Astrocyte (in vitro differentiated cells and primary cell): ENCODE data around the gene LGALS3BP. TPM values are rescaled to one million over a fixed set of nuclear protein-coding genes. Genes with fewer than 3 reads are reported as not detected.

Experiments used
- DNase-seq: peaks from one replicate; pipeline ENCODE4 v3.0.0-alpha.2; 2010; ENCODE audit warnings: low read depth
- FAIRE-seq: peaks from 2 replicates; lab custom pipeline; 2011; peaks lifted over from hg19 to GRCh38; lab: Jason Lieb, UNC
- H2AFZ ChIP-seq: 2 replicates; pipeline ENCODE4 v1.6.0; 2012; ENCODE audit warnings: low read depth, low read length, inconsistent platforms
- H3K27ac ChIP-seq: 2 replicates; pipeline ENCODE4 v1.5.1; 2011; ENCODE audit warnings: low read depth, low read length, inconsistent platforms
- H3K27me3 ChIP-seq: 2 replicates; pipeline ENCODE4 v1.6.0; 2011; ENCODE audit warnings: low read length, inconsistent platforms; ENCODE audit not compliant: insufficient read depth
- H3K36me3 ChIP-seq: 2 replicates; pipeline ENCODE4 v1.5.1; 2011; ENCODE audit warnings: low read length, inconsistent platforms; ENCODE audit not compliant: insufficient read depth
- H3K4me1 ChIP-seq: 2 replicates; pipeline ENCODE4 v1.5.1; 2011; ENCODE audit warnings: low read length, inconsistent platforms; ENCODE audit not compliant: insufficient read depth
- H3K4me2 ChIP-seq: 2 replicates; pipeline ENCODE4 v1.6.0; 2012; ENCODE audit warnings: low read length, inconsistent platforms
- H3K4me3 ChIP-seq: 2 replicates; pipeline ENCODE4 v1.5.1; 2011; ENCODE audit warnings: low read depth, mild to moderate bottlenecking, low read length, inconsistent platforms; ENCODE audit not compliant: insufficient read depth
- H3K79me2 ChIP-seq: 2 replicates; pipeline ENCODE4 v1.6.0; 2012; ENCODE audit warnings: mild to moderate bottlenecking, low read length, inconsistent platforms; ENCODE audit not compliant: insufficient read depth
- H3K9ac ChIP-seq: 2 replicates; pipeline ENCODE4 v1.6.0; 2012; ENCODE audit warnings: mild to moderate bottlenecking, low read length, inconsistent platforms
- H3K9me3 ChIP-seq: 2 replicates; pipeline ENCODE4 v1.5.1; 2012; ENCODE audit warnings: low read depth, mild to moderate bottlenecking, low read length, inconsistent platforms; ENCODE audit not compliant: insufficient read depth
- H4K20me1 ChIP-seq: 2 replicates; pipeline ENCODE4 v1.6.0; 2012; ENCODE audit warnings: low read length, inconsistent platforms; ENCODE audit not compliant: insufficient read depth
- H3K27ac Mint-ChIP-seq: one replicate; pipeline ENCODE4 v1.8.0; 2021; ENCODE audit warnings: mild to moderate bottlenecking, mixed read lengths; ENCODE audit not compliant: unreplicated experiment
- H3K27me3 Mint-ChIP-seq: one replicate; pipeline ENCODE4 v1.8.0; 2021; ENCODE audit warnings: low read depth, mixed read lengths; ENCODE audit not compliant: unreplicated experiment
- H3K36me3 Mint-ChIP-seq: one replicate; pipeline ENCODE4 v1.8.0; 2021; ENCODE audit warnings: low read depth, mixed read lengths; ENCODE audit not compliant: unreplicated experiment
- H3K4me1 Mint-ChIP-seq: one replicate; pipeline ENCODE4 v1.8.0; 2021; ENCODE audit warnings: low read depth, mixed read lengths; ENCODE audit not compliant: unreplicated experiment
- H3K4me3 Mint-ChIP-seq: one replicate; pipeline ENCODE4 v1.8.0; 2021; ENCODE audit warnings: mild to moderate bottlenecking, moderate library complexity, mixed read lengths; ENCODE audit not compliant: unreplicated experiment
- H3K9me3 Mint-ChIP-seq: one replicate; pipeline ENCODE4 v1.8.0; 2021; ENCODE audit warnings: mild to moderate bottlenecking, mixed read lengths; ENCODE audit not compliant: unreplicated experiment
- EZH2 ChIP-seq: IDR thresholded peaks from 2 replicates; pipeline ENCODE4 v1.6.1; 2012; ENCODE audit warnings: mild to moderate bottlenecking, low read length, inconsistent platforms; ENCODE audit not compliant: insufficient read depth
- total RNA-seq: library from RNA; stranded (reverse); gene quantifications from 2 replicates; pipeline ENCODE4 v1.2.1, GENCODE V29; 2021
- TF ChIP-seq, protein P1 (sequence below): IDR thresholded peaks from 2 replicates; pipeline ENCODE4 v1.5.1; 2011; ENCODE audit warnings: low read depth, mild to moderate bottlenecking, inconsistent platforms, low read length, moderate library complexity; ENCODE audit not compliant: insufficient read depth

The LGALS3BP gene
- total RNA-seq, 1 donor from 2014 or later, result 495 TPM

GRCh38 chr17:78956254-78956653 is 23.5 kb downstream of the LGALS3BP start:
- DNase-seq, result no peak
- Histone ChIP-seq H4K20me1 (no peaks in the 10 kb centered on the region), H3K27ac (no peak overlapping the region), H3K4me2 (peak overlapping the region; percentile 58), H3K4me1 (peaks cover 36% of the 10 kb centered on the region), H3K9ac (no peak overlapping the region), H3K79me2 (no peaks in the 10 kb centered on the region), H3K9me3 (no peaks in the 10 kb centered on the region), H3K27me3 (no peaks in the 10 kb centered on the region), H2AFZ (no peak overlapping the region), H3K36me3 (no peaks in the 10 kb centered on the region), H3K4me3 (no peak overlapping the region)
- TF ChIP-seq EZH2, result no peak
- TF ChIP-seq, protein P1, sequence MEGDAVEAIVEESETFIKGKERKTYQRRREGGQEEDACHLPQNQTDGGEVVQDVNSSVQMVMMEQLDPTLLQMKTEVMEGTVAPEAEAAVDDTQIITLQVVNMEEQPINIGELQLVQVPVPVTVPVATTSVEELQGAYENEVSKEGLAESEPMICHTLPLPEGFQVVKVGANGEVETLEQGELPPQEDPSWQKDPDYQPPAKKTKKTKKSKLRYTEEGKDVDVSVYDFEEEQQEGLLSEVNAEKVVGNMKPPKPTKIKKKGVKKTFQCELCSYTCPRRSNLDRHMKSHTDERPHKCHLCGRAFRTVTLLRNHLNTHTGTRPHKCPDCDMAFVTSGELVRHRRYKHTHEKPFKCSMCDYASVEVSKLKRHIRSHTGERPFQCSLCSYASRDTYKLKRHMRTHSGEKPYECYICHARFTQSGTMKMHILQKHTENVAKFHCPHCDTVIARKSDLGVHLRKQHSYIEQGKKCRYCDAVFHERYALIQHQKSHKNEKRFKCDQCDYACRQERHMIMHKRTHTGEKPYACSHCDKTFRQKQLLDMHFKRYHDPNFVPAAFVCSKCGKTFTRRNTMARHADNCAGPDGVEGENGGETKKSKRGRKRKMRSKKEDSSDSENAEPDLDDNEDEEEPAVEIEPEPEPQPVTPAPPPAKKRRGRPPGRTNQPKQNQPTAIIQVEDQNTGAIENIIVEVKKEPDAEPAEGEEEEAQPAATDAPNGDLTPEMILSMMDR, result no peak
- H3K36me3 Mint-ChIP-seq, result no peaks in the 10 kb centered on the region
- no peak for FAIRE-seq
- H3K4me3 Mint-ChIP-seq, result no peak overlapping the region
- no peaks in the 10 kb centered on the region for H3K9me3 Mint-ChIP-seq
- H3K27ac Mint-ChIP-seq, result no peak overlapping the region
- peaks cover 20% of the 10 kb centered on the region for H3K27me3 Mint-ChIP-seq
- H3K4me1 Mint-ChIP-seq, result peaks cover 4% of the 10 kb centered on the region

GRCh38 chr17:78954684-78955083 is 25.0 kb downstream of the LGALS3BP start:
- Mint-ChIP-seq H3K4me1 (peaks cover 4% of the 10 kb centered on the region), H3K27me3 (peaks cover 20% of the 10 kb centered on the region), H3K9me3 (peaks cover 5% of the 10 kb centered on the region), H3K36me3 (peaks cover 2% of the 10 kb centered on the region), H3K4me3 (no peak overlapping the region), H3K27ac (no peak overlapping the region)
- Histone ChIP-seq H3K79me2 (no peaks in the 10 kb centered on the region), H3K27ac (no peak overlapping the region), H3K9me3 (peaks cover 13% of the 10 kb centered on the region), H3K4me3 (no peak overlapping the region), H3K9ac (no peak overlapping the region), H3K4me2 (no peak overlapping the region), H3K27me3 (no peaks in the 10 kb centered on the region), H4K20me1 (no peaks in the 10 kb centered on the region), H2AFZ (no peak overlapping the region), H3K4me1 (peaks cover 36% of the 10 kb centered on the region), H3K36me3 (no peaks in the 10 kb centered on the region)
- FAIRE-seq (no peak), DNase-seq (no peak)
- TF ChIP-seq, protein P1, result no peak
- no peak for TF ChIP-seq EZH2
